A673 (cell line): ENCODE measurements around the gene EPHA8.

Experiments
- EZH2 ChIP-seq: fragments of 200-600 bp; sonication (generic); IDR thresholded peaks from 2 replicates; pipeline ENCODE4 v1.6.1; 2017; ENCODE audit warnings: borderline replicate concordance, low read depth, mild to moderate bottlenecking, mixed read lengths, antibody characterized with exemption, low read length; ENCODE audit not compliant: poor library complexity, severe bottlenecking
- TF ChIP-seq, protein P1 (sequence below): fragments of 300-800, 200-600 bp; sonication (generic); conservative IDR thresholded peaks from 2 replicates; pipeline ENCODE4 v1.5.1; 2017; ENCODE audit warnings: low read depth, mild to moderate bottlenecking, antibody characterized with exemption, low read length, moderate library complexity, mixed read lengths

DNA sequence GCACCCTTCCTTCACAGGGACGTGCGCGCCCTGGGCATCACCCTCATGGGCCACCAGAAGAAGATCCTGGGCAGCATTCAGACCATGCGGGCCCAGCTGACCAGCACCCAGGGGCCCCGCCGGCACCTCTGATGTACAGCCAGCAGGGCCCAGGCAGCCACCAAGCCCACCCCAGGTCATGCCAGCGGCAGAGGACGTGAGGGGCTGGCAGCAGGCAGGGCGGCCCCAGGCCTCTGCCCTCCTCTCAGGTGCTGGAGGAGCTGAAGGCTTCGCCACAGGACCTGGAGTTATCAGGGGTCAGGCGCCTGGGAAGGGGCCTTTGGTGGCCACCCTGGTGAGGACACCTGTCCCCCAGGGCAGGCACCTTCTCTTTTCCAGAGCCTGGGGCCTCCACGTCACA, 38.3 kb downstream of the EPHA8 start:
- TF ChIP-seq, protein P1, sequence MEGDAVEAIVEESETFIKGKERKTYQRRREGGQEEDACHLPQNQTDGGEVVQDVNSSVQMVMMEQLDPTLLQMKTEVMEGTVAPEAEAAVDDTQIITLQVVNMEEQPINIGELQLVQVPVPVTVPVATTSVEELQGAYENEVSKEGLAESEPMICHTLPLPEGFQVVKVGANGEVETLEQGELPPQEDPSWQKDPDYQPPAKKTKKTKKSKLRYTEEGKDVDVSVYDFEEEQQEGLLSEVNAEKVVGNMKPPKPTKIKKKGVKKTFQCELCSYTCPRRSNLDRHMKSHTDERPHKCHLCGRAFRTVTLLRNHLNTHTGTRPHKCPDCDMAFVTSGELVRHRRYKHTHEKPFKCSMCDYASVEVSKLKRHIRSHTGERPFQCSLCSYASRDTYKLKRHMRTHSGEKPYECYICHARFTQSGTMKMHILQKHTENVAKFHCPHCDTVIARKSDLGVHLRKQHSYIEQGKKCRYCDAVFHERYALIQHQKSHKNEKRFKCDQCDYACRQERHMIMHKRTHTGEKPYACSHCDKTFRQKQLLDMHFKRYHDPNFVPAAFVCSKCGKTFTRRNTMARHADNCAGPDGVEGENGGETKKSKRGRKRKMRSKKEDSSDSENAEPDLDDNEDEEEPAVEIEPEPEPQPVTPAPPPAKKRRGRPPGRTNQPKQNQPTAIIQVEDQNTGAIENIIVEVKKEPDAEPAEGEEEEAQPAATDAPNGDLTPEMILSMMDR = no peak
- TF ChIP-seq EZH2 = no peak
